Testis (tissue), 2 donors: Measurements from ENCODE around the gene ARVCF.

Experiments
- POLR2A ChIP-seq: fragments of 450-650 bp; IDR thresholded peaks from one replicate; pipeline ENCODE4 v1.6.1; 2017; ENCODE audit warnings: antibody characterized with exemption, mild to moderate bottlenecking, moderate library complexity
- TF ChIP-seq, protein P1 (sequence below), 3 experiments: fragments of 450-650 bp in 2 of 3; fragments of 200-600 bp in 1 of 3; sonication (generic) in 1 of 3; IDR thresholded peaks; one replicate each; pipeline ENCODE4 v1.5.1; 2016 to 2019; ENCODE audit warnings: antibody characterized with exemption in 3 of 3, mild to moderate bottlenecking in 2 of 3, moderate library complexity in 1 of 3

GRCh38 chr22:20002636-20003035 is 14.0 kb downstream of the ARVCF start:
- TF ChIP-seq, protein P1, sequence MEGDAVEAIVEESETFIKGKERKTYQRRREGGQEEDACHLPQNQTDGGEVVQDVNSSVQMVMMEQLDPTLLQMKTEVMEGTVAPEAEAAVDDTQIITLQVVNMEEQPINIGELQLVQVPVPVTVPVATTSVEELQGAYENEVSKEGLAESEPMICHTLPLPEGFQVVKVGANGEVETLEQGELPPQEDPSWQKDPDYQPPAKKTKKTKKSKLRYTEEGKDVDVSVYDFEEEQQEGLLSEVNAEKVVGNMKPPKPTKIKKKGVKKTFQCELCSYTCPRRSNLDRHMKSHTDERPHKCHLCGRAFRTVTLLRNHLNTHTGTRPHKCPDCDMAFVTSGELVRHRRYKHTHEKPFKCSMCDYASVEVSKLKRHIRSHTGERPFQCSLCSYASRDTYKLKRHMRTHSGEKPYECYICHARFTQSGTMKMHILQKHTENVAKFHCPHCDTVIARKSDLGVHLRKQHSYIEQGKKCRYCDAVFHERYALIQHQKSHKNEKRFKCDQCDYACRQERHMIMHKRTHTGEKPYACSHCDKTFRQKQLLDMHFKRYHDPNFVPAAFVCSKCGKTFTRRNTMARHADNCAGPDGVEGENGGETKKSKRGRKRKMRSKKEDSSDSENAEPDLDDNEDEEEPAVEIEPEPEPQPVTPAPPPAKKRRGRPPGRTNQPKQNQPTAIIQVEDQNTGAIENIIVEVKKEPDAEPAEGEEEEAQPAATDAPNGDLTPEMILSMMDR (IDR thresholded peaks at IDR 0.05), result no peak
- TF ChIP-seq POLR2A, result no peak
